K562 (cell line): Measurements from ENCODE around the gene SPCS3. TPM values are rescaled to one million over a fixed set of nuclear protein-coding genes. Genes with fewer than 3 reads are reported as not detected.

Experiments used
- E2F8 ChIP-seq: fragments of 450-650 bp; IDR thresholded peaks from 2 replicates; pipeline ENCODE4 v1.7.1; 2018; ENCODE audit warnings: mild to moderate bottlenecking, low read depth; ENCODE audit not compliant: partially characterized antibody
- NCOR1 ChIP-seq: fragments of 450-650 bp; IDR thresholded peaks from 2 replicates; pipeline ENCODE4 v1.6.1; 2016; ENCODE audit warnings: mild to moderate bottlenecking, moderate library complexity
- RNF219 ChIP-seq: fragments of 250-450 bp; sonication (Bioruptor Pico); IDR thresholded peaks from 2 replicates; pipeline ENCODE4 v1.5.0; 2022; ENCODE audit warnings: mild to moderate bottlenecking
- SMARCE1 ChIP-seq: fragments of 450-650 bp; IDR thresholded peaks from 2 replicates; pipeline ENCODE4 v1.7.1; 2016; ENCODE audit warnings: mild to moderate bottlenecking
- TBP ChIP-seq: optimal IDR thresholded peaks from 2 replicates; pipeline ENCODE3; 2011; ENCODE audit warnings: low read depth, low read length, improper control_type of control experiment
- THRAP3 ChIP-seq: fragments of 450-650 bp; IDR thresholded peaks from 2 replicates; pipeline ENCODE4 v1.6.1; 2016; ENCODE audit warnings: mild to moderate bottlenecking, inconsistent platforms, borderline replicate concordance
- ZBTB2 ChIP-seq: fragments of 450-650 bp; IDR thresholded peaks from 2 replicates; pipeline ENCODE4 v1.6.1; 2016; ENCODE audit warnings: antibody characterized with exemption
- ZNF785 ChIP-seq: fragments of 250-450 bp; sonication (Bioruptor Pico); IDR thresholded peaks from 2 replicates; pipeline ENCODE4 v1.4.0; 2020; ENCODE audit warnings: mild to moderate bottlenecking
- polyA plus RNA-seq, 8 experiments: library from polyadenylated mRNA; depleted of rRNA in 4 of 8; stranded (reverse) in 5 of 8; unstranded in 3 of 8; fragments of >200 nt; fragmentation: Nextera tagmentation in 2 of 8; fragmentation: Illumina TruSeq in 1 of 8; extraction: Ambion mirVana in 2 of 8; extraction: Trizol in 1 of 8; gene quantifications; 2 replicates each; pipeline versions ENCODE4 v1.2.1 to v1.2.3, GENCODE V29; 2011 to 2014; ENCODE audit warnings: inconsistent platforms in 1 of 8, missing spikeins in 1 of 8
- total RNA-seq, 7 experiments: library from RNA; depleted of rRNA in 6 of 7; stranded (reverse); fragments of >200 nt in 6 of 7; fragmentation: Illumina TruSeq in 2 of 7; extraction: Trizol in 2 of 7; gene quantifications; 2 replicates each; pipeline versions ENCODE4 v1.2.1 to v1.2.3, GENCODE V29; 2011 to 2021; ENCODE audit warnings: low replicate concordance in 1 of 7
- TF ChIP-seq, protein P1 (sequence below), 2 experiments: IDR thresholded peaks; 2 replicates each; pipeline ENCODE4 v1.6.1; 2012; ENCODE audit warnings: improper control_type of control experiment in 2 of 2, low read depth in 2 of 2, low read length in 2 of 2, borderline replicate concordance in 1 of 2
- TF ChIP-seq, protein P2 (sequence below), 2 experiments: fragments of 450-650 bp; IDR thresholded peaks; 2 replicates each; pipeline ENCODE4 v1.6.1; 2016; ENCODE audit warnings: mild to moderate bottlenecking in 2 of 2, borderline replicate concordance in 1 of 2, low read depth in 1 of 2, moderate library complexity in 1 of 2

Gene SPCS3
- total and polyA plus RNA-seq, 9 of the 15 experiments (the other 6 are each of a cell fraction or from before 2014, with no cell fraction given) = 64.6 to 196 (median 85.4) TPM

DNA sequence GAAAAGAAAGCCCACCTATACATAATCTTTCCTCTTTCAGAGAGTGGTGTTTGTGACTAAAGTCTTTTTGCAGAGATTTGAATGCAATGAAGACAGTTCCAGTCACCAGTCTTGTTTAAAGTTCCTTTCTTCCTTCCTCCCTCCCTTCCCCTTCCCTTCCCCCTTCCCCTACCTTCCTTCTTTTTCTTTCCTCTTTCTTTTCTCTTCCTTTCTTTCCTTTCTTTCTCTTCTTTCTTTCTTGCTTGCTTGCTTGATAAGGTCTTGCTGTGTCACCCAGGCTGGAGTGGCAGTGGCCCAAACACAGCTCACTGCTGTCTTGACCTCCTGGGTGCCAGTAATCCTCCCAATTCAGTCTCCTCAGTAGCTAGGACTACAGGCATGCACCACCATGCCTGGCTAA is 31.7 kb upstream of the SPCS3 start (continued):
- TF ChIP-seq, protein P1, sequence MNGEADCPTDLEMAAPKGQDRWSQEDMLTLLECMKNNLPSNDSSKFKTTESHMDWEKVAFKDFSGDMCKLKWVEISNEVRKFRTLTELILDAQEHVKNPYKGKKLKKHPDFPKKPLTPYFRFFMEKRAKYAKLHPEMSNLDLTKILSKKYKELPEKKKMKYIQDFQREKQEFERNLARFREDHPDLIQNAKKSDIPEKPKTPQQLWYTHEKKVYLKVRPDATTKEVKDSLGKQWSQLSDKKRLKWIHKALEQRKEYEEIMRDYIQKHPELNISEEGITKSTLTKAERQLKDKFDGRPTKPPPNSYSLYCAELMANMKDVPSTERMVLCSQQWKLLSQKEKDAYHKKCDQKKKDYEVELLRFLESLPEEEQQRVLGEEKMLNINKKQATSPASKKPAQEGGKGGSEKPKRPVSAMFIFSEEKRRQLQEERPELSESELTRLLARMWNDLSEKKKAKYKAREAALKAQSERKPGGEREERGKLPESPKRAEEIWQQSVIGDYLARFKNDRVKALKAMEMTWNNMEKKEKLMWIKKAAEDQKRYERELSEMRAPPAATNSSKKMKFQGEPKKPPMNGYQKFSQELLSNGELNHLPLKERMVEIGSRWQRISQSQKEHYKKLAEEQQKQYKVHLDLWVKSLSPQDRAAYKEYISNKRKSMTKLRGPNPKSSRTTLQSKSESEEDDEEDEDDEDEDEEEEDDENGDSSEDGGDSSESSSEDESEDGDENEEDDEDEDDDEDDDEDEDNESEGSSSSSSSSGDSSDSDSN (IDR thresholded peaks at IDR 0.05; ENCODE audit: borderline replicate concordance in 1 of 2, low read depth in 2 of 2, low read length in 2 of 2) = no peak
- TF ChIP-seq NCOR1 = no peak
- TF ChIP-seq ZNF785 (CRISPR knock-in tag) = no peak
- TF ChIP-seq TBP = no peak
- TF ChIP-seq E2F8 = no peak
- 0 out of 2 replicates have a peak, but pooled peaks have one; percentile 35 for TF ChIP-seq SMARCE1
- no peak for TF ChIP-seq THRAP3
- no peak for TF ChIP-seq RNF219
- TF ChIP-seq, protein P2, sequence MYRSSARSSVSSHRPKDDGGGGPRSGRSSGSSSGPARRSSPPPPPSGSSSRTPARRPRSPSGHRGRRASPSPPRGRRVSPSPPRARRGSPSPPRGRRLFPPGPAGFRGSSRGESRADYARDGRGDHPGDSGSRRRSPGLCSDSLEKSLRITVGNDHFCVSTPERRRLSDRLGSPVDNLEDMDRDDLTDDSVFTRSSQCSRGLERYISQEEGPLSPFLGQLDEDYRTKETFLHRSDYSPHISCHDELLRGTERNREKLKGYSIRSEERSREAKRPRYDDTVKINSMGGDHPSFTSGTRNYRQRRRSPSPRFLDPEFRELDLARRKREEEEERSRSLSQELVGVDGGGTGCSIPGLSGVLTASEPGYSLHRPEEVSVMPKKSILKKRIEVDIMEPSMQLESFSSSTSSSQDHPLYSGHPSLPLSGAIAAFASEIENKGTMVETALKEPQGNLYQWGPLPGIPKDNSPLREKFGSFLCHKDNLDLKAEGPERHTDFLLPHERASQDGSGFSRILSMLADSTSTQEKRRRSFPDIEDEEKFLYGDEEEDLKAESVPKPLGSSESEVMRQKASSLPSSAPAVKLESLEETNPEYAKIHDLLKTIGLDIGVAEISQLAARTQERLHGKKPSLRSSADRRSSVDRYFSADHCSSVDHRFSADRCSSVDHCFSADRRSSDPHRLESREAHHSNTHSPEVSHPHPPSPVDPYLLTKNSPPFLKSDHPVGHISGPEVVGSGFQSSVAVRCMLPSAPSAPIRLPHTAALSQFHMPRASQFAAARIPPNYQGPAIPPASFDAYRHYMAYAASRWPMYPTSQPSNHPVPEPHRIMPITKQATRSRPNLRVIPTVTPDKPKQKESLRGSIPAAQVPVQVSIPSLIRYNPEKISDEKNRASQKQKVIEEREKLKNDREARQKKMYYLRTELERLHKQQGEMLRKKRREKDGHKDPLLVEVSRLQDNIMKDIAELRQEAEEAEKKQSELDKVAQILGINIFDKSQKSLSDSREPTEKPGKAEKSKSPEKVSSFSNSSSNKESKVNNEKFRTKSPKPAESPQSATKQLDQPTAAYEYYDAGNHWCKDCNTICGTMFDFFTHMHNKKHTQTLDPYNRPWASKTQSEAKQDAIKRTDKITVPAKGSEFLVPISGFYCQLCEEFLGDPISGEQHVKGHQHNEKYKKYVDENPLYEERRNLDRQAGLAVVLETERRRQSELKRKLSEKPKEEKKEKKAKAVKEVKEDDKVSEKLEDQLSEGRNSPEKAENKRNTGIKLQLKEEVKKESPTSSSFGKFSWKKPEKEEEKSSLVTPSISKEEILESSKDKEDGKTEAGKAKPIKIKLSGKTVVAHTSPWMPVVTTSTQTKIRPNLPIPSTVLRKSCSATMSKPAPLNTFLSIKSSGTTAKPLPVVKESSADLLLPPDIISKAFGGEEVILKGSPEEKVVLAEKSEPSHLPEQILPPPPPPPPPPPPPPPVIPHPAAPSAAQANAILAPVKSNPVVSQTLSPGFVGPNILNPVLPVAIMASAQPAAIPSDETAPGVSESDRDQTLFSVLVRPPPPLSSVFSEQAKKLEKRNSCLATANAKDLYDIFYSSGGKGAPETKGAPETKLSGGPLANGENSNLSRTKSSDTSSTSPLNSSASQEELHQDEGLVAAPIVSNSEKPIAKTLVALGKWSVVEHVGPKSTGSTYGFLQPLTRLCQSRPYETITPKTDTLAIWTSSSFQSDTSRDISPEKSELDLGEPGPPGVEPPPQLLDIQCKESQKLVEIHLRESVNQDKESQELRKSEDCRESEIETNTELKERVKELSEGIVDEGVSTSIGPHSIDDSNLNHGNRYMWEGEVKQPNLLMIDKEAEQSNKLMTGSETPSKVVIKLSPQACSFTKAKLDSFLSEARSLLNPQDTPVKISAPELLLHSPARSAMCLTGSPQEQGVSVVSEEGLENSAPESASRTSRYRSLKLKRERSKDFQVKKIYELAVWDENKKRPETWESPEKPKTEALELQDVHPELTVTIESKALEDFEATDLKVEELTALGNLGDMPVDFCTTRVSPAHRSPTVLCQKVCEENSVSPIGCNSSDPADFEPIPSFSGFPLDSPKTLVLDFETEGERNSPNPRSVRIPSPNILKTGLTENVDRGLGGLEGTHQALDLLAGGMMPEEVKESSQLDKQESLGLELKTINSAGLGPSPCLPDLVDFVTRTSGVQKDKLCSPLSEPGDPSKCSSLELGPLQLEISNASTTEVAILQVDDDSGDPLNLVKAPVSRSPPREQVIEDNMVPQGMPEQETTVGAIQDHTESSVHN (IDR thresholded peaks at IDR 0.05; ENCODE audit: borderline replicate concordance in 1 of 2, low read depth in 1 of 2) = no peak
- TF ChIP-seq ZBTB2 = 0 out of 2 replicates have a peak, but pooled peaks have one; percentile 22
